Stimulated activated CD4-positive, alpha-beta T cell treated with anti-CD3 and anti-CD28 coated beads, Interleukin-2, amount 100 ng/mL, for 24 hours (primary cell): ENCODE data around the gene ABCD2.
"Not testable (repeated sequence)": the region's sequence is repeated elsewhere in the genome, so short reads cannot be mapped to it uniquely, and the experiment has no call there.

Experiments used
- DNase-seq, 2 donors: peaks; one replicate each; pipeline ENCODE4 v3.0.0-alpha.2; 2020

Gene ABCD2

GRCh38 chr12:39532448-39532847, 87.2 kb downstream of the ABCD2 start:
- DNase-seq: no peak

DNA sequence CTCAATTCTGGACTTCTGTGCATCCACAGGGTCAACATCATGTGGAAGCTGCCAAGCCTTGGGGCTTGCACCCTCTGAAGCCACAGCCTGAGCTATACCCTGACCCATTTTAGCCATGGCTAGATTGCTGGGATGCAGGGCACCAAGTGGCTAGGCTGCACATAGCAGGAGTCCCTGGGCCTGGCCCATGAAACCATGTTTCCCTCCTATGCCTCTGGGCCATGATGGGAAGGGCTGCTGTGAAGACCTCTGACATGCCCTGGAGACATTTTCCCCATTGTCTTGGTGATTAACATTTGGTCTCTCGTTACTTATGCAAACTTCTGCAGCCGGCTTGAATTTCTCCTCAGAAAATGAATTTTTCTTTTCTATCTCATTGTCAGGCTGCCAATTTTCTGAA, 92.6 kb downstream of the ABCD2 start:
- DNase-seq: no peak

GRCh38 chr12:39522167-39522566, 97.4 kb downstream of the ABCD2 start:
- DNase-seq: not testable (repeated sequence)

- no peak for DNase-seq
Measured at GRCh38 chr12:39510001-39510400, 109.6 kb downstream of the ABCD2 start.

GRCh38 chr12:39505554-39505953, 114.0 kb downstream of the ABCD2 start:
- DNase-seq: no peak

DNA sequence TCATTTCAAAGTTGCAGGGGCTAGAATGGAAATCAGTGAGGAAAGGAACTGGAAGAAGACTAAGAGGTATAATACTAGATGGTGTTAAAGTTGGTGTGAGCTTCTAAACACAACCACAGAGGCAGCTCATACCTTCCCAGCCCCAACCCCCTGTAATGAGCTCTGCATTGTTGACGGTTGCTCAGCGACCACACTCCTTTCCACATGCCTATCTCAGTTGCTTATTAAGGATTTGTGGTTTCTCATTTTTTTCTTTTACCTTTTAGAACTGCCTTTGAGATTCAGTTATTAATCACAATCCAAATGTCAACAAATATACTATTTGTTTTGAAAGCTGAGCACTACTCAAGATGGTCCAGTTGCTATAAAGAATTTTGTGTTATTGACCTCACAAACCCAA, 114.6 kb downstream of the ABCD2 start:
- no peak for DNase-seq

DNA sequence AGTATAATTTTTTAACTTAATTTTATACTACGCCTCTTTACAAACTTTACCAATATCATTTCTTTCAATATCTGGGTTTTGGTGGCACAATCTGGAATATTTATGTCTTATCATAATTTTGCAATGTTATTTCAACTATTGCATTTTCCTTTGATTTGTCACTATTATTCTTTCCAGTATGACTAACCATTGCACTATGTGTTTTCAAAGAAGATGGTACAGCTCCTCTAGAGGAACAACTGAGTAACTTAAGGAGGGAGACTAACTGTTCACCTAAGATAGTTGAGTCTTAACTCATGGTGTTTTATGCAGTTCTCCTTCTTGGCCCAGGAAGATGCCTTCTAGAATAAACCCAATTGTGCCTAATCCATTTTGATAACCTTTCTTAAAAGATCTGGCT, 116.2 kb downstream of the ABCD2 start:
- no peak for DNase-seq

GRCh38 chr12:39502726-39503125, 116.9 kb downstream of the ABCD2 start:
- DNase-seq: no peak
